ENCODE results near the gene MRGPRE.

The MRGPRE gene

GRCh38 chr11:3193373-3194015 lies 38.7 kb downstream of the MRGPRE start:
- Histone ChIP-seq H3K9ac (ENCODE audit: low read length) (no peak overlapping the region), H3F3A (ENCODE audit: insufficient read depth) (no peaks in the 10 kb centered on the region), H3K4me2 (ENCODE audit: low read depth, low read length, poor library complexity, severe bottlenecking) (no peak overlapping the region), H3K27me3 (ENCODE audit: low read length) (no peaks in the 10 kb centered on the region), H2AFZ (ENCODE audit: low read depth, low read length, severe bottlenecking) (no peak overlapping the region), H4K20me1 (ENCODE audit: low read depth, low read length) (no peaks in the 10 kb centered on the region), H3K9me3 (ENCODE audit: insufficient read depth, low read length) (no peaks in the 10 kb centered on the region), H3K4me3 (ENCODE audit: insufficient read depth, low read length, poor library complexity, severe bottlenecking) (no peak overlapping the region), H3K36me3 (ENCODE audit: low read length) (no peaks in the 10 kb centered on the region), H3K27ac (ENCODE audit: low read depth, low read length) (no peak overlapping the region), H3K9me2 (replicated peaks; ENCODE audit: insufficient read depth, low read length) (no peaks in the 10 kb centered on the region), H3K79me2 (ENCODE audit: insufficient read depth, low read length) (no peaks in the 10 kb centered on the region)
- TF ChIP-seq EZH2phosphoT487 (conservative IDR thresholded peaks at IDR 0.05; ENCODE audit: low read length) (no peak), CTCF (IDR thresholded peaks at IDR 0.05; ENCODE audit: insufficient read depth, low read length, poor library complexity, severe bottlenecking) (no peak)

GRCh38 chr11:3192511-3193372 lies 39.5 kb downstream of the MRGPRE start:
- no peaks in the 10 kb centered on the region for H3K27me3 ChIP-seq (ENCODE audit: low read length)
- no peaks in the 10 kb centered on the region for H3K9me2 ChIP-seq (replicated peaks; ENCODE audit: insufficient read depth, low read length)
- no peak overlapping the region for H2AFZ ChIP-seq (ENCODE audit: low read depth, low read length, severe bottlenecking)
- no peak overlapping the region for H3K4me2 ChIP-seq (ENCODE audit: low read depth, low read length, poor library complexity, severe bottlenecking)
- no peaks in the 10 kb centered on the region for H3F3A ChIP-seq (ENCODE audit: insufficient read depth)
- no peak overlapping the region for H3K4me3 ChIP-seq (ENCODE audit: insufficient read depth, low read length, poor library complexity, severe bottlenecking)
- no peak overlapping the region for H3K27ac ChIP-seq (ENCODE audit: low read depth, low read length)
- no peaks in the 10 kb centered on the region for H3K9me3 ChIP-seq (ENCODE audit: insufficient read depth, low read length)
- H4K20me1 ChIP-seq (ENCODE audit: low read depth, low read length) = no peaks in the 10 kb centered on the region
- no peak for TF ChIP-seq EZH2phosphoT487 (conservative IDR thresholded peaks at IDR 0.05; ENCODE audit: low read length)
- no peak for TF ChIP-seq CTCF (IDR thresholded peaks at IDR 0.05; ENCODE audit: insufficient read depth, low read length, poor library complexity, severe bottlenecking)
- no peaks in the 10 kb centered on the region for H3K79me2 ChIP-seq (ENCODE audit: insufficient read depth, low read length)
- H3K9ac ChIP-seq (ENCODE audit: low read length) = no peak overlapping the region
- H3K36me3 ChIP-seq (ENCODE audit: low read length) = no peaks in the 10 kb centered on the region

GRCh38 chr11:3191586-3192324 lies 40.5 kb downstream of the MRGPRE start:
- no peak for TF ChIP-seq CTCF (IDR thresholded peaks at IDR 0.05; ENCODE audit: insufficient read depth, low read length, poor library complexity, severe bottlenecking)
- TF ChIP-seq EZH2phosphoT487 (conservative IDR thresholded peaks at IDR 0.05; ENCODE audit: low read length) = no peak
- no peaks in the 10 kb centered on the region for H3F3A ChIP-seq (ENCODE audit: insufficient read depth)
- H3K4me3 ChIP-seq (ENCODE audit: insufficient read depth, low read length, poor library complexity, severe bottlenecking) = no peak overlapping the region
- no peak overlapping the region for H2AFZ ChIP-seq (ENCODE audit: low read depth, low read length, severe bottlenecking)
- H3K4me2 ChIP-seq (ENCODE audit: low read depth, low read length, poor library complexity, severe bottlenecking) = no peak overlapping the region
- H3K9ac ChIP-seq (ENCODE audit: low read length) = no peak overlapping the region
- H3K79me2 ChIP-seq (ENCODE audit: insufficient read depth, low read length) = no peaks in the 10 kb centered on the region
- no peaks in the 10 kb centered on the region for H4K20me1 ChIP-seq (ENCODE audit: low read depth, low read length)
- H3K9me2 ChIP-seq (replicated peaks; ENCODE audit: insufficient read depth, low read length) = no peaks in the 10 kb centered on the region
- no peaks in the 10 kb centered on the region for H3K36me3 ChIP-seq (ENCODE audit: low read length)
- H3K27me3 ChIP-seq (ENCODE audit: low read length) = no peaks in the 10 kb centered on the region
- no peak overlapping the region for H3K27ac ChIP-seq (ENCODE audit: low read depth, low read length)
- H3K9me3 ChIP-seq (ENCODE audit: insufficient read depth, low read length) = no peaks in the 10 kb centered on the region

Measured in SU-DHL-6 (cell line).